ENCODE data around the gene ITGA6. TPM values are rescaled to one million over a fixed set of nuclear protein-coding genes. Genes with fewer than 3 reads are reported as not detected.

ITGA6 gene
- total RNA-seq, 1 experiment from 2014 or later: 78.3 TPM

GRCh38 chr2:172435606-172435911 is 8.2 kb downstream of the ITGA6 start:
- H3K56ac ChIP-seq (ENCODE audit: insufficient read length, low read depth, low read length): no peak overlapping the region
- peak overlapping the region in 2 of 3 experiments; percentile 74 to 84; a peak in 4 of 7 replicates for H3K27ac Mint-ChIP-seq
- peaks cover 40% of the 10 kb centered on the region; the same call in 1 of the 2 replicates for H3K79me2 ChIP-seq (ENCODE audit: insufficient read depth, low read length)
- H3K4me2 ChIP-seq (ENCODE audit: insufficient read depth, insufficient read length, low read length): no peak overlapping the region
- H2BK120ac ChIP-seq (ENCODE audit: low read depth, low read length, poor library complexity, severe bottlenecking): no peak overlapping the region
- peaks cover 4 to 17% (median 9%) of the 10 kb centered on the region in 3 experiments for H3K36me3 Mint-ChIP-seq (ENCODE audit: insufficient read depth in 1 of 3, low read depth in 3 of 3)
- H4K20me1 ChIP-seq (ENCODE audit: control insufficient read depth, insufficient read depth, insufficient read length): no peaks in the 10 kb centered on the region
- no peak overlapping the region for H2AK5ac ChIP-seq (ENCODE audit: insufficient read length, low read length)
- H3K4me3 Mint-ChIP-seq: no peak overlapping the region; a peak in 1 of 5 replicates
- peaks cover 41% of the 10 kb centered on the region for H3K4me1 ChIP-seq (ENCODE audit: insufficient read depth, low read length)
- no peaks in the 10 kb centered on the region for H3K9me3 Mint-ChIP-seq
- no peak overlapping the region for H4K5ac ChIP-seq (ENCODE audit: insufficient read length, low read depth, low read length)
- no peaks in the 10 kb centered on the region for H3K23me2 ChIP-seq (ENCODE audit: insufficient read length, low read depth, low read length, poor library complexity, severe bottlenecking)
- H3K18ac ChIP-seq (ENCODE audit: insufficient read length, low read depth, low read length): no peak overlapping the region
- H2AFZ ChIP-seq (ENCODE audit: low read length): no peak overlapping the region
- H3K23ac ChIP-seq (ENCODE audit: insufficient read length, low read depth, low read length): no peak overlapping the region
- no peak overlapping the region for H3K27ac ChIP-seq (ENCODE audit: insufficient read length, low read depth, low read length)
- H4K8ac ChIP-seq (replicated peaks; ENCODE audit: insufficient read length, low read depth, low read length): no peak overlapping the region
- peaks cover 15% of the 10 kb centered on the region for H3K79me1 ChIP-seq (ENCODE audit: insufficient read depth, low read depth, low read length, poor library complexity, severe bottlenecking)
- WGBS (ENCODE audit: extremely low coverage, insufficient read length, low lambda C conversion rate): no CpG with 5 or more reads among the region's 4 CpGs
- DNase-seq: no peak
- H3K27me3 ChIP-seq (ENCODE audit: insufficient read depth, low read length): no peaks in the 10 kb centered on the region
- no peak overlapping the region for H3K9ac ChIP-seq (ENCODE audit: extremely low read depth, insufficient read length, low read length)
- no peak overlapping the region for H3T11ph ChIP-seq (ENCODE audit: low read length)
- TF ChIP-seq CTCF (conservative IDR thresholded peaks at IDR 0.05): no peak
- no peaks in the 10 kb centered on the region for H3K27me3 Mint-ChIP-seq (ENCODE audit: low read depth)
- H2BK15ac ChIP-seq (ENCODE audit: low read depth, low read length): no peak overlapping the region
- H3K14ac ChIP-seq (ENCODE audit: insufficient read depth, low read length): no peak overlapping the region
- peaks cover 67% of the 10 kb centered on the region in 2 experiments for H3K4me1 Mint-ChIP-seq
- H2BK12ac ChIP-seq (ENCODE audit: insufficient read length, low read depth, low read length): no peak overlapping the region
- no peak overlapping the region for H3K4ac ChIP-seq (ENCODE audit: low read depth, low read length)
- no peak overlapping the region for H4K91ac ChIP-seq (ENCODE audit: insufficient read length, low read depth, low read length)
- H2BK5ac ChIP-seq (ENCODE audit: insufficient read length, low read length): no peak overlapping the region
- no peak overlapping the region for H2BK20ac ChIP-seq (ENCODE audit: low read depth, low read length, poor library complexity, severe bottlenecking)
- H3K9me3 ChIP-seq (ENCODE audit: control insufficient read depth, low read depth, low read length): no peaks in the 10 kb centered on the region

Measured in H9 (cell line).